Transverse colon (tissue), 4 donors: ENCODE measurements around the gene LRRC4C.

Source experiments
- CTCF ChIP-seq, 5 experiments: fragments of 200-600 bp in 3 of 5; fragments of 450-650 bp in 2 of 5; sonication (generic) in 3 of 5; IDR thresholded peaks; 1 replicate in 2 of 5; 2 replicates in 3 of 5; pipeline ENCODE4 v1.5.1; 2016 to 2017; ENCODE audit warnings: antibody characterized with exemption in 5 of 5, inconsistent platforms in 3 of 5, mild to moderate bottlenecking in 2 of 5, moderate library complexity in 1 of 5
- POLR2A ChIP-seq: fragments of 450-650 bp; IDR thresholded peaks from one replicate; pipeline ENCODE4 v1.6.1; 2016; ENCODE audit warnings: antibody characterized with exemption, mild to moderate bottlenecking, moderate library complexity
- POLR2AphosphoS5 ChIP-seq, 3 donors: sonication (generic); formaldehyde crosslinking; IDR thresholded peaks; one replicate each; pipeline ENCODE4 v1.6.1; 2016; ENCODE audit warnings: antibody characterized with exemption in 3 of 3

GRCh38 chr11:41283191-41283930 is 176.1 kb downstream of the LRRC4C start:
- no peak for TF ChIP-seq POLR2A
- no peak for TF ChIP-seq CTCF (IDR thresholded peaks at IDR 0.05)
- no peak for TF ChIP-seq POLR2AphosphoS5 (IDR thresholded peaks at IDR 0.05)
